NCI-H128 (cell line): ENCODE data around the gene VAC14.

Source experiments
- DNase-seq: peaks from one replicate; lab custom pipeline; 2025; ENCODE audit not compliant: unreplicated experiment; lab: John Stamatoyannopoulos, UW

VAC14 gene

GRCh38 chr16:70664325-70665112 is 136.4 kb downstream of the VAC14 start:
- DNase-seq = no peak

- DNase-seq = no peak
These were observed 137.2 kb downstream of the VAC14 start for GRCh38 chr16:70663524-70664324.

- DNase-seq = no peak
These were observed 137.9 kb downstream of the VAC14 start for GRCh38 chr16:70662991-70663523.

GRCh38 chr16:70661918-70662641 is 138.9 kb downstream of the VAC14 start:
- DNase-seq = no peak

- DNase-seq = no peak
These were observed 139.4 kb downstream of the VAC14 start for GRCh38 chr16:70661534-70661917.

- no peak for DNase-seq
These were observed 140.1 kb downstream of the VAC14 start for GRCh38 chr16:70660672-70661350.

- no peak for DNase-seq
These were observed 140.8 kb downstream of the VAC14 start for GRCh38 chr16:70659953-70660671.

GRCh38 chr16:70659546-70659945 is 141.4 kb downstream of the VAC14 start:
- no peak for DNase-seq

- no peak for DNase-seq
These were observed 142.0 kb downstream of the VAC14 start for GRCh38 chr16:70658921-70659320.

GRCh38 chr16:70657956-70658355 is 143.0 kb downstream of the VAC14 start:
- DNase-seq = no peak

GRCh38 chr16:70656712-70657263 is 144.2 kb downstream of the VAC14 start:
- no peak for DNase-seq

- DNase-seq = no peak
These were observed 144.8 kb downstream of the VAC14 start for GRCh38 chr16:70656065-70656711.

GRCh38 chr16:70653809-70654771 is 146.9 kb downstream of the VAC14 start:
- DNase-seq = peak; percentile 27

GRCh38 chr16:70653406-70653805 is 147.6 kb downstream of the VAC14 start:
- DNase-seq = no peak

GRCh38 chr16:70652322-70652721 is 148.6 kb downstream of the VAC14 start:
- DNase-seq = no peak

- DNase-seq = no peak
These were observed 149.4 kb downstream of the VAC14 start for GRCh38 chr16:70651524-70651923.

- DNase-seq = no peak
These were observed 150.7 kb downstream of the VAC14 start for GRCh38 chr16:70650216-70650615.

GRCh38 chr16:70649300-70649699 is 151.7 kb downstream of the VAC14 start:
- DNase-seq = no peak
